Endothelial cell of umbilical vein (primary cell): ENCODE measurements around the gene RNF6.

Source experiments
- EZH2 ChIP-seq: IDR thresholded peaks from 2 replicates; pipeline ENCODE4 v1.6.1; 2012; ENCODE audit warnings: borderline replicate concordance, low read depth, mild to moderate bottlenecking, moderate library complexity, low read length, inconsistent platforms; ENCODE audit not compliant: severe bottlenecking
- POLR2A ChIP-seq: IDR thresholded peaks from 2 replicates; pipeline ENCODE4 v1.6.1; 2012; ENCODE audit warnings: low read depth, mild to moderate bottlenecking, control low read depth, low read length
- POLR2AphosphoS5 ChIP-seq: IDR thresholded peaks from 2 replicates; pipeline ENCODE4 v1.6.1; 2012; ENCODE audit warnings: low read depth, mild to moderate bottlenecking, control low read depth, low read length, moderate library complexity; ENCODE audit not compliant: insufficient read depth
- TF ChIP-seq, protein P1 (sequence below), 2 donors: IDR thresholded peaks; 1 replicate in 1 of 2; 2 replicates in 1 of 2; pipeline ENCODE4 v1.5.1; 2011; ENCODE audit warnings: low read length in 2 of 2, mild to moderate bottlenecking in 2 of 2, moderate library complexity in 2 of 2, control low read depth in 1 of 2, inconsistent platforms in 1 of 2, low read depth in 1 of 2; ENCODE audit not compliant: insufficient read depth in 1 of 2; ENCODE audit errors: extremely low read depth in 1 of 2

DNA sequence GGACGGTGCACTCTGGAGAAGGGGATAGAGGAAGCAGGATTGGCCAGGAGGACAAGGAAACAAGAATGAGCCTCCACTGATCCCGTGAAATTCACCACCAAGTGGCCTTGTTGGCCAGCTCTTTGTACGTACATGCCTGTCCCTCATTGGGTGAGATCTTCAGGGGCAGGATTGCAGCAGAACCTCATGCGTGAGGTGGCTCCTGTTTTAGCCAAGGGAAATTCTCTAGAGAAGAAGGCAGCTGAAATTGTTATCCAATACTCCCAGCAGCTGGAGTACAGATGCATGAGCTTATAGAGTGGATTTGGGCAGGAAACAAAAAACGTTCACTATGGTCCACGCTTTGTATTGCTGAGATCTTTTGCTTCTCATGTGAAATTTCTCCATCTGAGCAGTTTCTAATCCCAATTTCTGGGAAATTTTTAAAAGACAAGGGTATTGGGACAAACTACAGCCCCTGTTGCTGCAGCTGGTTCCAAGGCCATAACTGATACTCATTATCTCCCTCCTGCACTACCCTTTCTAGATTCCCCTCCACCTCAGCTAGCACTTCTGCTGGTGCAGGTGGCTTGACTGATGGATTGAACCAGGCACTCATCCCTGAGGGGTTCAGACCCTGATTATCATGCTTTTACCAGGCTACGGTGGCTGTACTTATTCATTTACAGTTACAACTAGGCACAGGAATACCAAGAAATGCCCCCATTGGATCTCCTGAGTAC is 3.9 kb upstream of the RNF6 start:
- TF ChIP-seq, protein P1, sequence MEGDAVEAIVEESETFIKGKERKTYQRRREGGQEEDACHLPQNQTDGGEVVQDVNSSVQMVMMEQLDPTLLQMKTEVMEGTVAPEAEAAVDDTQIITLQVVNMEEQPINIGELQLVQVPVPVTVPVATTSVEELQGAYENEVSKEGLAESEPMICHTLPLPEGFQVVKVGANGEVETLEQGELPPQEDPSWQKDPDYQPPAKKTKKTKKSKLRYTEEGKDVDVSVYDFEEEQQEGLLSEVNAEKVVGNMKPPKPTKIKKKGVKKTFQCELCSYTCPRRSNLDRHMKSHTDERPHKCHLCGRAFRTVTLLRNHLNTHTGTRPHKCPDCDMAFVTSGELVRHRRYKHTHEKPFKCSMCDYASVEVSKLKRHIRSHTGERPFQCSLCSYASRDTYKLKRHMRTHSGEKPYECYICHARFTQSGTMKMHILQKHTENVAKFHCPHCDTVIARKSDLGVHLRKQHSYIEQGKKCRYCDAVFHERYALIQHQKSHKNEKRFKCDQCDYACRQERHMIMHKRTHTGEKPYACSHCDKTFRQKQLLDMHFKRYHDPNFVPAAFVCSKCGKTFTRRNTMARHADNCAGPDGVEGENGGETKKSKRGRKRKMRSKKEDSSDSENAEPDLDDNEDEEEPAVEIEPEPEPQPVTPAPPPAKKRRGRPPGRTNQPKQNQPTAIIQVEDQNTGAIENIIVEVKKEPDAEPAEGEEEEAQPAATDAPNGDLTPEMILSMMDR (IDR thresholded peaks at IDR 0.05; ENCODE audit: extremely low read depth in 1 of 2, insufficient read depth in 1 of 2, low read depth in 1 of 2, low read length in 2 of 2): no peak
- TF ChIP-seq POLR2A: no peak
- no peak for TF ChIP-seq EZH2
- no peak for TF ChIP-seq POLR2AphosphoS5
